Gastroesophageal sphincter (tissue), 4 donors: ENCODE results near the gene COL28A1. TPM values are rescaled to one million over a fixed set of nuclear protein-coding genes. Genes with fewer than 3 reads are reported as not detected.

Experiments used
- ATAC-seq: fragments of 150-250 bp; one replicate; pipeline ENCODE4 v1.9.1; 2016; ENCODE audit warnings: mild to moderate bottlenecking, moderate library complexity
- H3K27ac ChIP-seq, 4 donors: fragments of 200-600 bp; sonication (generic) in 3 of 4; 1 replicate in 3 of 4; 2 replicates in 1 of 4; pipeline ENCODE4 v1.5.1; 2016 to 2019
- H3K27me3 ChIP-seq: fragments of 200-600 bp; sonication (generic); one replicate; pipeline ENCODE4 v1.5.1; 2019
- H3K36me3 ChIP-seq, 2 donors: fragments of 200-600 bp; sonication (generic); one replicate each; pipeline ENCODE4 v1.5.1; 2019; ENCODE audit warnings: control low read depth in 1 of 2
- H3K4me1 ChIP-seq, 3 donors: fragments of 200-600 bp; sonication (generic); 1 replicate in 2 of 3; 2 replicates in 1 of 3; pipeline ENCODE4 v1.5.1; 2016 to 2019; ENCODE audit warnings: control low read depth in 2 of 3
- H3K4me3 ChIP-seq, 2 donors: fragments of 200-600 bp; sonication (generic); one replicate each; pipeline ENCODE4 v1.5.1; 2019; ENCODE audit warnings: mild to moderate bottlenecking in 1 of 2, moderate library complexity in 1 of 2
- H3K9me3 ChIP-seq, 3 donors: fragments of 200-600 bp; sonication (generic); one replicate each; pipeline ENCODE4 v1.5.1; 2017 to 2019; ENCODE audit warnings: control low read depth in 2 of 3
- EP300 ChIP-seq: sonication (generic); formaldehyde crosslinking; IDR thresholded peaks from one replicate; pipeline ENCODE4 v1.6.1; 2017; ENCODE audit warnings: antibody characterized with exemption, mild to moderate bottlenecking
- POLR2A ChIP-seq, 2 donors: fragments of 450-650 bp; IDR thresholded peaks; one replicate each; pipeline ENCODE4 v1.6.1; 2017; ENCODE audit warnings: antibody characterized with exemption in 2 of 2, mild to moderate bottlenecking in 2 of 2, moderate library complexity in 1 of 2
- POLR2AphosphoS5 ChIP-seq: sonication (generic); formaldehyde crosslinking; IDR thresholded peaks from one replicate; pipeline ENCODE4 v1.6.1; 2017; ENCODE audit warnings: antibody characterized with exemption
- WGBS, 2 donors: methylation state at CpG; one replicate each; pipeline ENCODE4 v1.1.5; 2018; ENCODE audit warnings: low coverage in 1 of 2; 5-methylcytosine and 5-hydroxymethylcytosine counted together
- total RNA-seq, 4 donors: library from RNA; depleted of rRNA; stranded (reverse); fragments of >200 nt; gene quantifications; one replicate each; pipeline ENCODE4 v1.1.0, GENCODE V29; 2016
- TF ChIP-seq, protein P1 (sequence below), 4 experiments: fragments of 200-600 bp in 2 of 4; fragments of 450-650 bp in 2 of 4; sonication (generic) in 1 of 4; IDR thresholded peaks; one replicate each; pipeline ENCODE4 v1.5.1; 2017 to 2019; ENCODE audit warnings: antibody characterized with exemption in 4 of 4, mild to moderate bottlenecking in 2 of 4, moderate library complexity in 2 of 4

Gene COL28A1
- total RNA-seq = 10 to 100 TPM; 12.5 to 21.3 (median 18.7) TPM

DNA sequence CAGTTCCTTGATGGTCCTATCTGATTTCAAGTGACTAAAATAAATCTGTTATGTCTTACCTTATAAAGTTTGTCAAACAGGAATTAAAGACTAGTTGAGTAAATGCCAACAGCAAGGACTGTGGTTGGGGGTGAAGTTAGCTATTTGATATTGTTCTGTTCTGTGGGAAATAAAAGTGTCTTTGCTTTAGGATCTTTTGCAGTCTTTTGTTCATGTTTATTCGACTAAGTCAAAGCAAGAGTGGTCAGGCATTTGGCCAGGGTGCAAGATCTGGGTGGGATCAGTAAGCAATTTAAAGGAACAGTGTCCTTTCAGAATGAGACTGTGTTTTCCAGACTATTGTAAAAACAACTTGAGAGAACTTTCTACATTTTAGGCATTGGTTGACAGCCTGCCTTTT, at the start of gene COL28A1:
Gene COL28A1, minus strand, starts transcription at position 183 of the 400 bp plus-strand sequence. CDS start 2,998 bp downstream, outside the sequence.
- Histone ChIP-seq H3K4me1 (no peaks in the 10 kb centered on the region), H3K4me3 (peak within 1 kb of the TSS in 1 of 2 donors; percentile 6), H3K27ac (no peak within 1 kb of the TSS), H3K36me3 (no peaks in the 10 kb centered on the region), H3K9me3 (no peaks in the 10 kb centered on the region), H3K27me3 (no peaks in the 10 kb centered on the region)
- TF ChIP-seq, protein P1, sequence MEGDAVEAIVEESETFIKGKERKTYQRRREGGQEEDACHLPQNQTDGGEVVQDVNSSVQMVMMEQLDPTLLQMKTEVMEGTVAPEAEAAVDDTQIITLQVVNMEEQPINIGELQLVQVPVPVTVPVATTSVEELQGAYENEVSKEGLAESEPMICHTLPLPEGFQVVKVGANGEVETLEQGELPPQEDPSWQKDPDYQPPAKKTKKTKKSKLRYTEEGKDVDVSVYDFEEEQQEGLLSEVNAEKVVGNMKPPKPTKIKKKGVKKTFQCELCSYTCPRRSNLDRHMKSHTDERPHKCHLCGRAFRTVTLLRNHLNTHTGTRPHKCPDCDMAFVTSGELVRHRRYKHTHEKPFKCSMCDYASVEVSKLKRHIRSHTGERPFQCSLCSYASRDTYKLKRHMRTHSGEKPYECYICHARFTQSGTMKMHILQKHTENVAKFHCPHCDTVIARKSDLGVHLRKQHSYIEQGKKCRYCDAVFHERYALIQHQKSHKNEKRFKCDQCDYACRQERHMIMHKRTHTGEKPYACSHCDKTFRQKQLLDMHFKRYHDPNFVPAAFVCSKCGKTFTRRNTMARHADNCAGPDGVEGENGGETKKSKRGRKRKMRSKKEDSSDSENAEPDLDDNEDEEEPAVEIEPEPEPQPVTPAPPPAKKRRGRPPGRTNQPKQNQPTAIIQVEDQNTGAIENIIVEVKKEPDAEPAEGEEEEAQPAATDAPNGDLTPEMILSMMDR (IDR thresholded peaks at IDR 0.05) = no peak
- TF ChIP-seq EP300 (no peak), POLR2A (IDR thresholded peaks at IDR 0.05) (no peak), POLR2AphosphoS5 (no peak)
- ATAC-seq = no peak
- WGBS, 2 donors = 15 to 20% methylated on average over 1 of the region's 1 CpG

DNA sequence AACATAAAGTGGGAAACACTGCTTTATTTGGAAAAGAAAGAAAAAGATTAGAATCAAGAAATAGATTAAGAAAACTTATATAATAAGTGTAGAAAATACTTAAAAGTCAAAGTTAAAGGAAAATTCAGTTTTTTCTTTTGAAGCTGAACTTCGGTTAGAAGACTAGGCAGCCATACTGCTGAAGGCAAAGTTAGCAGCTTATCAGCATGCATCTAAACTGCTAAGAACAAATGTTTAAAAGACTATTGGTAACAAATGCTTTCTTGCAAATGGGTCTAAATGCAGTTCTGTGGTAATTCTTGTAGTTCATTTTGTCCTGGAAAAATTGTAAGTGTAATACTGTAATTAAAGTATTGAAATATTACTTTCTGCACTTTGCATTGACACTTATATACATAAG, 49.0 kb upstream of the COL28A1 start:
- 68 to 100% methylated on average over 1 of the region's 1 CpG for WGBS, 2 donors
- no peak overlapping the region for H3K27ac ChIP-seq
- H3K9me3 ChIP-seq = no peaks in the 10 kb centered on the region
- no peaks in the 10 kb centered on the region for H3K4me1 ChIP-seq
- no peak for ATAC-seq
- H3K27me3 ChIP-seq = no peaks in the 10 kb centered on the region
- no peak for TF ChIP-seq EP300
- TF ChIP-seq POLR2AphosphoS5 = no peak
- TF ChIP-seq, protein P1 (IDR thresholded peaks at IDR 0.05) = no peak
- no peak for TF ChIP-seq POLR2A (IDR thresholded peaks at IDR 0.05)
- H3K4me3 ChIP-seq = no peak overlapping the region
- H3K36me3 ChIP-seq = peaks cover 0 to 8% of the 10 kb centered on the region in 2 donors

DNA sequence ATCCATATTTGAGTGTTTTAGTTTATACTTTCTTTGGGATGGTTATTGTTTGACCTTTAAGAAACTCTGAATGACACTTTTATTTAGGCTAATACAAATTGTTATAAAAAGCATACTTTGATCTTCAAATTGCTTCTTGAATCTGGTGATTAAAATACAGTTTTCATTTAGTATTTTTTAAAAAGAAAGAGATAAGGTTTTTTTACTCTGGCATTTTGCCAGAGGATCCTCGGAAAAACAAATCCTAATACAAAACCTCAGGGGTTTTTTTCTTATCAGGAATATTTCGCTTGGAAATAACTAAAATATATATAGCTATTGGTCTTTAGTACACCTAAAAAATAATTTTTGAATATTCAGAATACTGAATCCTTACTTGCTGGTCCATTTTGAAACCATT, 48.1 kb upstream of the COL28A1 start:
- H3K9me3 ChIP-seq = no peaks in the 10 kb centered on the region
- no peak overlapping the region for H3K4me3 ChIP-seq
- no peaks in the 10 kb centered on the region for H3K27me3 ChIP-seq
- 76 to 89% methylated on average over 2 of the region's 2 CpGs for WGBS, 2 donors
- ATAC-seq = no peak
- no peaks in the 10 kb centered on the region for H3K4me1 ChIP-seq
- H3K36me3 ChIP-seq = peaks cover 0 to 8% of the 10 kb centered on the region in 2 donors
- TF ChIP-seq, protein P1 (IDR thresholded peaks at IDR 0.05) = no peak
- no peak for TF ChIP-seq POLR2A (IDR thresholded peaks at IDR 0.05)
- TF ChIP-seq EP300 = no peak
- no peak for TF ChIP-seq POLR2AphosphoS5
- no peak overlapping the region for H3K27ac ChIP-seq

DNA sequence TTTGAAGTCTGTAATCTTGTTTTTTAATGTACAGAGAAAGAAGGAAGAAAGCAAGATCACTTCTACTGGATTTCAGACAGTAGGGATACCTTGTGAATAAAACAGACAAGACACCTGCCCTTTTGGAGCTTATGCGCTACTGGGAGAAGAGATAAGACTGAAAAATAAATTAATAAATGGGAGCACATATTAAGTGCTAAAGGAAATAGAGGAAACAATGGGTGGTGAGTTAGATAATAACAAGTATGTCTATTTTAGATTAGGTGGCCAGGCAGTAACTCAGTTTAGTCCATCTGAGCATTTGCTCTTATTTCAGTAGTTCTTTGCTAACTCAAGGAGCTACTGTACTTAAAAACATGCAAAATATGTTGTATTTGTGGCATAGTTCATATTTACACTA, 46.9 kb upstream of the COL28A1 start:
- ATAC-seq = no peak
- WGBS, 2 donors = 93 to 100% methylated on average over 1 of the region's 1 CpG
- Histone ChIP-seq H3K9me3 (no peaks in the 10 kb centered on the region), H3K4me1 (no peaks in the 10 kb centered on the region), H3K4me3 (no peak overlapping the region), H3K27me3 (no peaks in the 10 kb centered on the region), H3K27ac (no peak overlapping the region), H3K36me3 (peaks cover 0 to 8% of the 10 kb centered on the region in 2 donors)
- TF ChIP-seq POLR2A (IDR thresholded peaks at IDR 0.05) (no peak), EP300 (no peak), POLR2AphosphoS5 (no peak)
- TF ChIP-seq, protein P1 (IDR thresholded peaks at IDR 0.05) = no peak

DNA sequence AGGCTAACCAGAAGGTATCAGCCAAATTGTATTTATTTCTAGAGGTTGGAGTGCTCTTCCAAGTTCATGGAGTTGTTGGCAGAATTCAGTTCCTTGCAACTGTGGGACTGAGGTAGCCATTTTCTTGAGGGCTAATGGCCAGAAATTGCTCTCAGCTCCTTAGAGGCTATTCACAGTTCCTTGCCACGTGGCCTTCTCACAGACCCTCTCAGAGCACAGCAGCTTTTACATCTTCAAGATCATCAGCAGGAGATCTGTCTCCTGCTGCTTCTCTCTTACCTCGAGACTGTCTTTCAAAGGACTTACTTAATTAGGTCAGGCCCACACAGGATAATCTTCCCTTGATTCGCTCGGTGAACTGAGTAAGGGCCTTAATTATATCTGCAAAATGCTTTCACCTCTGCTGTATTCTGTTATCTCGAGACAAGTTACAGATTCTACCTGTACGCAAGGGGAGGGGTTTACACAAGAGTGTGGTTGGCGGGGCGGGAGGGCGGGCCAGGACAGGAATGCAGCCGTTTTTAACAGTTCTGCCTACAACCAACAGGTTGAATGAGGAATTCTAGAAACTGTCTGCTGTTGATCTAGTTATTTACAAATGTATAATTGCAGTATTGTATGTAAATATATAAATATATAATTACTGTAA, 46.0 kb upstream of the COL28A1 start:
- H3K36me3 ChIP-seq = peaks cover 0 to 8% of the 10 kb centered on the region in 2 donors
- WGBS, 2 donors = 69 to 89% methylated on average over 5 to 8 of the region's 10 CpGs
- ATAC-seq = no peak

More for the DNA sequence above, 46.0 kb upstream of the COL28A1 start:
- Histone ChIP-seq H3K27me3 (no peaks in the 10 kb centered on the region), H3K27ac (no peak overlapping the region), H3K4me1 (no peaks in the 10 kb centered on the region), H3K4me3 (no peak overlapping the region), H3K9me3 (no peaks in the 10 kb centered on the region)
- TF ChIP-seq POLR2AphosphoS5 (no peak), EP300 (no peak), POLR2A (IDR thresholded peaks at IDR 0.05) (no peak)
- TF ChIP-seq, protein P1 (IDR thresholded peaks at IDR 0.05) = no peak
